HEK293 (cell line): Measurements from ENCODE around the gene SIK3.

Experiments
- ZNF112 ChIP-seq: fragments of 450-650 bp; formaldehyde crosslinking; IDR thresholded peaks from 2 replicates; pipeline ENCODE4 v1.5.0; 2017; ENCODE audit warnings: missing biosample characterization, missing genetic modification characterization
- TF ChIP-seq, protein P1 (sequence below): fragments of 450-650 bp; formaldehyde crosslinking; IDR thresholded peaks from 2 replicates; pipeline ENCODE4 v1.5.1; 2016; ENCODE audit warnings: missing biosample characterization, missing genetic modification characterization

DNA sequence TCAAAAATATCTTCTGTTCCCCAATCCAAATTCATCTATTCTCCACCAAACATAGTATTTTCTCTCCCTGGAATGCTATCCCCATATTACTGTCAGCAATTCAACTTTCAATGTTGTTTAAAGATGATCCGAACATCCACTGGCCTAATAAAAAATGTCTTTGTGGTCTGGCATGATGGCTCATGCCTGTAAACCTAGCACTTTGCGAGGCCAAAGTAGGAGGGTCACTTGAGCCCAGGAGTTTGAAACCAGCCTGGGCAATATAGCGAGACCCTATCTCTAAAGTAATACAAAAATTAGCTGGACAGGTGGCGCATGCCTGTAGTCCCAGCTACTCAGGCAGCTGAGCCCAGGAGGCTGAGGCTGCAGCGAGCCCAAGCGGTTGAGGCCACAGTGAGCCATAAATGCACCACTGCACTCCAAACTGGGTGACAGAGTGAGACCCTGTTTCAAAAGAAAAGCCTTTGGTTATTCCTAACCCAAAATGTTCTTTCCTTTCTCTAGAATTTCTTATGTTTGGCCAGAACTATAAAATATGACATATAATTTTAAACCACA lies 29.8 kb downstream of the SIK3 start:
- TF ChIP-seq, protein P1, sequence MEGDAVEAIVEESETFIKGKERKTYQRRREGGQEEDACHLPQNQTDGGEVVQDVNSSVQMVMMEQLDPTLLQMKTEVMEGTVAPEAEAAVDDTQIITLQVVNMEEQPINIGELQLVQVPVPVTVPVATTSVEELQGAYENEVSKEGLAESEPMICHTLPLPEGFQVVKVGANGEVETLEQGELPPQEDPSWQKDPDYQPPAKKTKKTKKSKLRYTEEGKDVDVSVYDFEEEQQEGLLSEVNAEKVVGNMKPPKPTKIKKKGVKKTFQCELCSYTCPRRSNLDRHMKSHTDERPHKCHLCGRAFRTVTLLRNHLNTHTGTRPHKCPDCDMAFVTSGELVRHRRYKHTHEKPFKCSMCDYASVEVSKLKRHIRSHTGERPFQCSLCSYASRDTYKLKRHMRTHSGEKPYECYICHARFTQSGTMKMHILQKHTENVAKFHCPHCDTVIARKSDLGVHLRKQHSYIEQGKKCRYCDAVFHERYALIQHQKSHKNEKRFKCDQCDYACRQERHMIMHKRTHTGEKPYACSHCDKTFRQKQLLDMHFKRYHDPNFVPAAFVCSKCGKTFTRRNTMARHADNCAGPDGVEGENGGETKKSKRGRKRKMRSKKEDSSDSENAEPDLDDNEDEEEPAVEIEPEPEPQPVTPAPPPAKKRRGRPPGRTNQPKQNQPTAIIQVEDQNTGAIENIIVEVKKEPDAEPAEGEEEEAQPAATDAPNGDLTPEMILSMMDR (tag by site-specific recombination), result no peak
- no peak for TF ChIP-seq ZNF112 (tag by site-specific recombination)
